ENCODE results near the gene SAP25. TPM values are rescaled to one million over a fixed set of nuclear protein-coding genes. Genes with fewer than 3 reads are reported as not detected.

Gene SAP25
- total and polyA plus RNA-seq, 8 donors, result 4.5 to 11.4 (median 7.9) TPM

DNA sequence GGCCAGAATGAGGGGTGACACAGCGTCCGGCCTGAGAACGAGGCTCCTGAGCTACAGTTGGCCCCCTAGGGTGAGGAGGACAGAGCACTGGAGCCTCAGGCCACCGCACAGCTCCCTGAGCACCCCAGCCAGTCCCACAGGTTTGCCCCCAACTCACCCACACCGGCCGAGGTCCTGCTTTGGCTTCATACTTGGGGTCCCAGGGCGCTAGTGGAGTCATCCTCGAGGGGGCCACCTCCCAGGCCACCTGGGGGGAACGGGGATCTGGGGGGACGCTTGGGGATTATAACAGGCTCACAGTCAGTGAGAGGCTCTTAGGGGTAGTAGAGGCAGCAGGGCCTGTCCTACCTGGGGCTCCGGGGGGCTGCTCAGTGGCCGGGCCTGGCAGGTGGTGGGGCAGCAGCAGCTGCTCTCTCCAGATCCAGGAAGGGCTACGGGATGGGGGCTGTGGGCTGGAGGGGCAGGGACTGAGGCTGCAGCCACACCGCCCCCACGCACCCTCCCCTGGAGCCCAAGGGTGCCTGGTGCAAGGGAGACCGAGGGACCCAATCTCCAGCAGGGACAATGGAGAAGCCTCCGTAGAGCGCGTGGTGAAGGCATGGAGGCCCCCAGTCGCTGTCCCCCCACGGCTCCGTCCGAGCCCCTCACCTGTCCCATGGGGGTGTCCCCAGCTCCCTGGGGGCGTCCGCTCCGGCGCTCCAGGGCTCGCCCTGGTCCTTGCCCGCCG lies 588 bp downstream of the SAP25 start:
- Histone ChIP-seq H3K36me3 (peaks cover 0 to 64% of the 10 kb centered on the region in 2 donors), H3K9me3 (no peaks in the 10 kb centered on the region), H3K27ac (no peak overlapping the region), H3K4me3 (no peak overlapping the region), H3K27me3 (peaks cover 0 to 15% of the 10 kb centered on the region in 2 donors), H3K4me1 (peaks cover 12 to 32% of the 10 kb centered on the region in 2 donors)
- intact Hi-C loops (cut with DNase I), result no loop called here
- ATAC-seq (no peak), DNase-seq (no peak)
- TF ChIP-seq, protein P1, sequence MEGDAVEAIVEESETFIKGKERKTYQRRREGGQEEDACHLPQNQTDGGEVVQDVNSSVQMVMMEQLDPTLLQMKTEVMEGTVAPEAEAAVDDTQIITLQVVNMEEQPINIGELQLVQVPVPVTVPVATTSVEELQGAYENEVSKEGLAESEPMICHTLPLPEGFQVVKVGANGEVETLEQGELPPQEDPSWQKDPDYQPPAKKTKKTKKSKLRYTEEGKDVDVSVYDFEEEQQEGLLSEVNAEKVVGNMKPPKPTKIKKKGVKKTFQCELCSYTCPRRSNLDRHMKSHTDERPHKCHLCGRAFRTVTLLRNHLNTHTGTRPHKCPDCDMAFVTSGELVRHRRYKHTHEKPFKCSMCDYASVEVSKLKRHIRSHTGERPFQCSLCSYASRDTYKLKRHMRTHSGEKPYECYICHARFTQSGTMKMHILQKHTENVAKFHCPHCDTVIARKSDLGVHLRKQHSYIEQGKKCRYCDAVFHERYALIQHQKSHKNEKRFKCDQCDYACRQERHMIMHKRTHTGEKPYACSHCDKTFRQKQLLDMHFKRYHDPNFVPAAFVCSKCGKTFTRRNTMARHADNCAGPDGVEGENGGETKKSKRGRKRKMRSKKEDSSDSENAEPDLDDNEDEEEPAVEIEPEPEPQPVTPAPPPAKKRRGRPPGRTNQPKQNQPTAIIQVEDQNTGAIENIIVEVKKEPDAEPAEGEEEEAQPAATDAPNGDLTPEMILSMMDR (IDR thresholded peaks at IDR 0.05), result no peak

DNA sequence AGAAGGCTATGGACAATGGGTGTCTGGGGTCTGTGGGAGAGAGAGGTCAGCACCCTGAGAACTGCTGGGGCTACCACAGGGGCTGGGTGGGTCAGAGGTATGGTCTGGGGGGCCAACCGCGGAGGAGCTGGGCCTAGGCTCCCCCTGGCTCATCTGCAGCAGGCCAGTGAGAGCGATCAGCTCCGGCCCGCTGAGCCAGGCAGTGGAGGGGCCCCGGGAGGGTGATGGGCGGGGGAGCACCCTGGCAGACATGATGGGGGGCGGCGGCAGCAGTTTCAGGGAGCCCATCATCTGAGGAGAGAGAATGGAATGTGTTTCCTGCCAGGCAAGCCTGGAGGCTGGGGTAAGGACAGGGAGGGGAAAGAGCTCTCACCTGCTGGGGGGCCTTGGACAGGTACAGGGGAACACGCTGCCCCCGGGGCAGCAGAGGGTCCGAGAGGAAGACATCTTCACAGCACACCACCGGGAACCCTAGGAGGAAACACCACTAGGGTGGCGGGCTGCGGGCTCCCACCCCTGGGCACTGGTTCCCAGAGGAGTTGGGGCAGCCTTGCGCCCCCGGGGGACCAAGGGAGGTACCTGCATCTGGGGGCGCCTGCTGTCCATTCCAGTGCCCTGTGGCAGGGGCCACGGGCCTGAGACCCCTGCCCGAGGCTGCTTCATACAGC lies 1.3 kb downstream of the SAP25 start:
- H3K36me3 ChIP-seq, result peaks cover 0 to 57% of the 10 kb centered on the region in 2 donors
- no peak for DNase-seq
- intact Hi-C loops (cut with DNase I), result no loop called here

DNA sequence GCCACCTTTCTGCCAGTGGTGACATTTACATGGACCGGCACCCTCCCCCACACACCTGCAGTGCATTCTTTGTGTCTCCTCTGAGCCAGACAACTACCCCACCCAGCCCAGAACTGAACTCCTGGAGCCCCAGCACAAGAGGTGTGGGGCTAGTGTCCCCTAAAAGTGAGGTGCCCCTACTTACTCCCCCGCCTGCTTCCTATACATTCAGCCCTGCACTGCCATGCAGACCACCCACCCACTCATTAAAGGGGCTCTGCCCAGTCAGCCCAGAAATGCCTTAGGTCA lies 1.9 kb downstream of the SAP25 start:
- peaks cover 0 to 15% of the 10 kb centered on the region in 2 donors for H3K27me3 ChIP-seq
- no peak overlapping the region for H3K27ac ChIP-seq
- H3K36me3 ChIP-seq, result peaks cover 0 to 51% of the 10 kb centered on the region in 2 donors
- intact Hi-C loops (cut with DNase I), result no loop called here
- TF ChIP-seq, protein P1 (IDR thresholded peaks at IDR 0.05), result no peak
- H3K4me3 ChIP-seq, result no peak overlapping the region
- H3K4me1 ChIP-seq, result peaks cover 12 to 32% of the 10 kb centered on the region in 2 donors
- H3K9me3 ChIP-seq, result no peaks in the 10 kb centered on the region
- ATAC-seq (no peak), DNase-seq (peak in 1 of 4 donors; percentile 14)

More for the DNA sequence above, 1.3 kb downstream of the SAP25 start:
- Histone ChIP-seq H3K27me3 (peaks cover 0 to 15% of the 10 kb centered on the region in 2 donors), H3K9me3 (no peaks in the 10 kb centered on the region), H3K27ac (no peak overlapping the region), H3K4me1 (peaks cover 12 to 32% of the 10 kb centered on the region in 2 donors), H3K4me3 (no peak overlapping the region)
- TF ChIP-seq, protein P1 (IDR thresholded peaks at IDR 0.05), result no peak
- no peak for ATAC-seq

DNA sequence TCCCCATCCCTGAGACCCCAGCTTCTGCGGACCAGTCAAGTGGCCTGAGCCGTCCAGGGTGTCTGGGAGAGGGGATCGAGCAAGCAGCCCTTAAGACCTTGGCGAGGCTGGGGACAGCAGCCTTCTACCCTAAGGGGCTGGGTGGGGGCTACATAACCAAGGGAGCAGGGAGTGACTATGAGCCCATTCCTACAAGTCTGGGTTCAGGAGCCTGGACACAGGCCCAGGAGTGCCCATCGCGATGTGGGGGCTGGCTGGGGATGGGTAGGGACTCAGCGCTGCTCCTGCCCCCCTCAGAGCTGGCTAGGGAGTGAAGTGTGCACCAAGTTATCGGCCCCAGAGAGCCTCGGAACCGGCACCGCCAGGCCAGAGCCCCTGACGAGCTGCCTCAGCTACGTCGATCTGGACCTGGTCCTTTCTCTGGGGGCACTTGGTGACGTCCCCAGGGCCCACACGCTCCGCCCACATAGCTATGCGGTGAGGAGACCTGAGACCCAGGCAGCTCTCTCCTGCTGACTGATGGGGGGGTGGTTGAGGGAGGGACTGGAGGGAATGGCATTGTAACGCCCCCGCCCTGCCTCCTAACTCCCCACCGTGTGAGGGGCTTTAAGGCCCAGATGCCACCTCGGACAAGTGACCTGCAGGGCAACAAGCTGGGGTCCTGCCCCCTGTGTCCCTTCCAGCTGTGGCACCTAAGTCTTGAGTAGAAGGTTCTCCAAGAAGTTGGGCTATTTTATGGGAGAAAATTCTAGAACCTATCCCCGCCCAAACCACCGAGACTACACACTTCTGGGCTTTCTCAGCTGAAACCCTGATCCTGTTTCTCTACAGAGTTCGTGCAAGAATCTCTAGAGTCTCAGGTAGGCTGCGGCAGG lies 2.5 kb downstream of the SAP25 start:
- no peak overlapping the region for H3K27ac ChIP-seq
- H3K27me3 ChIP-seq, result peaks cover 0 to 15% of the 10 kb centered on the region in 2 donors
- peak in 1 of 4 donors; percentile 63 for DNase-seq
- peaks cover 12 to 32% of the 10 kb centered on the region in 2 donors for H3K4me1 ChIP-seq
- no peak for ATAC-seq
- H3K4me3 ChIP-seq, result no peak overlapping the region
- TF ChIP-seq, protein P1 (IDR thresholded peaks at IDR 0.05), result no peak
- H3K9me3 ChIP-seq, result no peaks in the 10 kb centered on the region
- H3K36me3 ChIP-seq, result peaks cover 0 to 46% of the 10 kb centered on the region in 2 donors
- intact Hi-C loops (cut with DNase I), result no loop called here

Measured in left lung (tissue), 10 donors.